Measurements from ENCODE around the gene PIEZO1. TPM values are rescaled to one million over a fixed set of nuclear protein-coding genes. Genes with fewer than 3 reads are reported as not detected.

PIEZO1 gene
- total RNA-seq, 1 donor from 2014 or later, result 160 TPM

GRCh38 chr16:88703486-88704309 lies 81.3 kb downstream of the PIEZO1 start:
- H3K27me3 Mint-ChIP-seq (ENCODE audit: low read depth), result no peaks in the 10 kb centered on the region
- peaks cover 21% of the 10 kb centered on the region for H3K4me1 Mint-ChIP-seq
- no peaks in the 10 kb centered on the region for H3K36me3 Mint-ChIP-seq
- peak overlapping the region; percentile 80 for H3K4me3 Mint-ChIP-seq
- DNase-seq (ENCODE audit: low spot score in 2 of 2, unreplicated experiment in 2 of 2), result no peak
- H3K27ac Mint-ChIP-seq, result no peak overlapping the region
- H3K9me3 Mint-ChIP-seq, result no peaks in the 10 kb centered on the region
- no peak for TF ChIP-seq CTCF (IDR thresholded peaks at IDR 0.05; ENCODE audit: unreplicated experiment)

- Mint-ChIP-seq H3K9me3 (no peaks in the 10 kb centered on the region), H3K4me3 (no peak overlapping the region), H3K27me3 (ENCODE audit: low read depth) (no peaks in the 10 kb centered on the region), H3K36me3 (no peaks in the 10 kb centered on the region), H3K4me1 (peaks cover 21% of the 10 kb centered on the region), H3K27ac (no peak overlapping the region)
- TF ChIP-seq CTCF (IDR thresholded peaks at IDR 0.05; ENCODE audit: unreplicated experiment), result no peak
- no peak for DNase-seq (ENCODE audit: low spot score in 2 of 2, unreplicated experiment in 2 of 2)
Measured at GRCh38 chr16:88702371-88703210, 82.4 kb downstream of the PIEZO1 start.

- H3K4me3 Mint-ChIP-seq, result no peak overlapping the region
- no peaks in the 10 kb centered on the region for H3K27me3 Mint-ChIP-seq (ENCODE audit: low read depth)
- no peaks in the 10 kb centered on the region for H3K36me3 Mint-ChIP-seq
- H3K4me1 Mint-ChIP-seq, result peaks cover 13% of the 10 kb centered on the region
- TF ChIP-seq CTCF (IDR thresholded peaks at IDR 0.05; ENCODE audit: unreplicated experiment), result no peak
- no peak for DNase-seq (ENCODE audit: low spot score in 2 of 2, unreplicated experiment in 2 of 2)
- no peaks in the 10 kb centered on the region for H3K9me3 Mint-ChIP-seq
- no peak overlapping the region for H3K27ac Mint-ChIP-seq
Measured at GRCh38 chr16:88701581-88702370, 83.2 kb downstream of the PIEZO1 start.

GRCh38 chr16:88700636-88701482 lies 84.2 kb downstream of the PIEZO1 start:
- Mint-ChIP-seq H3K4me3 (no peak overlapping the region), H3K4me1 (peaks cover 13% of the 10 kb centered on the region), H3K9me3 (no peaks in the 10 kb centered on the region), H3K27ac (no peak overlapping the region), H3K36me3 (no peaks in the 10 kb centered on the region), H3K27me3 (ENCODE audit: low read depth) (no peaks in the 10 kb centered on the region)
- DNase-seq (ENCODE audit: low spot score in 2 of 2, unreplicated experiment in 2 of 2), result no peak
- no peak for TF ChIP-seq CTCF (IDR thresholded peaks at IDR 0.05; ENCODE audit: unreplicated experiment)

- no peak overlapping the region for H3K4me3 Mint-ChIP-seq
- TF ChIP-seq CTCF (IDR thresholded peaks at IDR 0.05; ENCODE audit: unreplicated experiment), result no peak
- H3K27me3 Mint-ChIP-seq (ENCODE audit: low read depth), result no peaks in the 10 kb centered on the region
- no peak for DNase-seq (ENCODE audit: low spot score in 2 of 2, unreplicated experiment in 2 of 2)
- H3K27ac Mint-ChIP-seq, result no peak overlapping the region
- H3K36me3 Mint-ChIP-seq, result no peaks in the 10 kb centered on the region
- H3K4me1 Mint-ChIP-seq, result peaks cover 10% of the 10 kb centered on the region
- no peaks in the 10 kb centered on the region for H3K9me3 Mint-ChIP-seq
Measured at GRCh38 chr16:88700322-88700635, 84.7 kb downstream of the PIEZO1 start.
